Fibroblast of pulmonary artery (primary cell): ENCODE measurements around the gene ZNF764.
A peak's percentile ranks its signal among the peaks of the same experiment; 100 is the strongest.
"Not testable (repeated sequence)": the region's sequence is repeated elsewhere in the genome, so short reads cannot be mapped to it uniquely, and the experiment has no call there.

Experiments used
- DNase-seq: peaks from one replicate; pipeline ENCODE4 v3.0.0-alpha.2; 2010; ENCODE audit warnings: low read depth
- H3K4me3 ChIP-seq: replicated peaks from 2 replicates; pipeline ENCODE4 v1.5.1; 2011; ENCODE audit warnings: low read depth, mild to moderate bottlenecking, control low read depth, low read length, moderate library complexity
- TF ChIP-seq, protein P1 (sequence below): IDR thresholded peaks from 2 replicates; pipeline ENCODE4 v1.5.1; 2011; ENCODE audit warnings: mild to moderate bottlenecking, control low read depth, low read length, inconsistent platforms; ENCODE audit errors: missing control alignments

ZNF764 gene

DNA sequence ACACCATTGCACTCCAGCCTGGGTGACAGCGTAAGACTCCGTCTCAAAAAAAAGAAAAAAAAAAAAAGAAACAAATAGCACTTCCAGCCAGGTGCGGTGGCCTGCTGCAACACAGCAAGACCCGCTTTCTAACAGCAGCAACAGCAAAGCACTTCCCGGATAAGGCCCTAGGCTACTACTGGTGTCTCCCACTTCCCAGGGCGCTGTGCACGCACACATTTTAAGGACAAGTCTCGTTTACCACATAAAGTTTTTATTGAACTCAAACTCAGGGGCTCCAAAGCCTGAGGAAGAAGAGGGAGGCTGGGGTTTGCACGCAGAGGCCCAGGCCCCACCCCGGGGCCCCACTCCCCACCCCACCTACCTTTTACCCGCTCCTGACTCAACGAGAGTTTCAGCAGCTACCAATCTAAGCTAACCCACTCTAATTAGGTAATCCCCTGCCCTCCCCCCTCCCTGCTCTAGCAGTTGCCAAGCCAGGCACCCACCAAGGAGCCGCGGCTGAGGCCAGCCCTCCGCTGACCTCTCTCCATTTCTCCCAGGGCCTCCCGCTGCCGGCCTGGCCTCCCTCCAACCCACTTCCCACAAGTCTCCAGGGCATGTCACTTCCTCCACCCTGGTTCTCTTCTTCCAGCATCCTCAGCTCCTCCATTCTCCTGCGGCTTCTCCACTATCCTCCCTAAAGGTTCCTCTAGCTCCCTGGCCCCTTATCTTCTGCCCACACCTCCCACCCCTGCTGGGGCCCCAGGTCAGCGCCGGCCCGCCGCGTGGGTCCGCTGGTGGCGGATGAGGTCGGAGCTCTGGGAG is 34.2 kb downstream of the ZNF764 start:
- DNase-seq: peak; percentile 11
- TF ChIP-seq, protein P1, sequence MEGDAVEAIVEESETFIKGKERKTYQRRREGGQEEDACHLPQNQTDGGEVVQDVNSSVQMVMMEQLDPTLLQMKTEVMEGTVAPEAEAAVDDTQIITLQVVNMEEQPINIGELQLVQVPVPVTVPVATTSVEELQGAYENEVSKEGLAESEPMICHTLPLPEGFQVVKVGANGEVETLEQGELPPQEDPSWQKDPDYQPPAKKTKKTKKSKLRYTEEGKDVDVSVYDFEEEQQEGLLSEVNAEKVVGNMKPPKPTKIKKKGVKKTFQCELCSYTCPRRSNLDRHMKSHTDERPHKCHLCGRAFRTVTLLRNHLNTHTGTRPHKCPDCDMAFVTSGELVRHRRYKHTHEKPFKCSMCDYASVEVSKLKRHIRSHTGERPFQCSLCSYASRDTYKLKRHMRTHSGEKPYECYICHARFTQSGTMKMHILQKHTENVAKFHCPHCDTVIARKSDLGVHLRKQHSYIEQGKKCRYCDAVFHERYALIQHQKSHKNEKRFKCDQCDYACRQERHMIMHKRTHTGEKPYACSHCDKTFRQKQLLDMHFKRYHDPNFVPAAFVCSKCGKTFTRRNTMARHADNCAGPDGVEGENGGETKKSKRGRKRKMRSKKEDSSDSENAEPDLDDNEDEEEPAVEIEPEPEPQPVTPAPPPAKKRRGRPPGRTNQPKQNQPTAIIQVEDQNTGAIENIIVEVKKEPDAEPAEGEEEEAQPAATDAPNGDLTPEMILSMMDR: no peak
- H3K4me3 ChIP-seq: no peak overlapping the region

DNA sequence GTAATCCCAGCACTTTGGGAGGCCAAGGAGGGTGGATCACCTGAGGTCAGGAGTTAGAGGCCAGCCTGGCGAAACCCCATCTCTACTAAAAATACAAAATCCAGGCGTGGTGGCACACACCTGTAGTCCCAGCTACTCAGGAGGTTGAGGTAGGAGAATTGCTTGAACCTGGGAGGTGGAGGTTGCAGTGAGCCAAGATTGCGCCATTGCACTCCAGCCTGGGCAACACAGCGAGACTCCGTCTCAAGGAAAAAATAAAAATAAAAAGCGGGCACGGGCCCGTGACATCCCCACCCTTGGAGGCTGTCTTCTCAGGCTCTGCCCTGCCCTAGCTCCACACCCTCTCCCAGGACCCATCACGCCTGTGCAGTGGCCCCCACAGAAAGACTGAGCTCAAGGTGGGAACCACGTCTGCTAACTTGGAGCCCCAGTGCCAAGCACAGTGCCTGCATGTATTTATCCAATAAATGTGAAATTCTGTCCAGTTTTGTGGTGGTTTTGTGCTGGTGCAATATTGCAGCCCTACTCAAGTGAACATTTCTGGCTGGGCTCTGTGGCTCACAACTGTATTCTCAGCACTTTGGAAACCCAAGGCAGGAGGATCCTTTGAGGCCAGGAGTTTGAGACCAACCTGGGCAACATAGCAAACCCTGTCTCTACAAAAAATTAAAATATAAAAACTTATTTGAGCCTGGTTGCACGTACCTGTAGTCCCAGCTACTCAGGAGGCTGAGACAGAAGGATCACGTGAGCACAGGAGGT is 35.3 kb downstream of the ZNF764 start:
- not testable (repeated sequence) for H3K4me3 ChIP-seq, DNase-seq

DNA sequence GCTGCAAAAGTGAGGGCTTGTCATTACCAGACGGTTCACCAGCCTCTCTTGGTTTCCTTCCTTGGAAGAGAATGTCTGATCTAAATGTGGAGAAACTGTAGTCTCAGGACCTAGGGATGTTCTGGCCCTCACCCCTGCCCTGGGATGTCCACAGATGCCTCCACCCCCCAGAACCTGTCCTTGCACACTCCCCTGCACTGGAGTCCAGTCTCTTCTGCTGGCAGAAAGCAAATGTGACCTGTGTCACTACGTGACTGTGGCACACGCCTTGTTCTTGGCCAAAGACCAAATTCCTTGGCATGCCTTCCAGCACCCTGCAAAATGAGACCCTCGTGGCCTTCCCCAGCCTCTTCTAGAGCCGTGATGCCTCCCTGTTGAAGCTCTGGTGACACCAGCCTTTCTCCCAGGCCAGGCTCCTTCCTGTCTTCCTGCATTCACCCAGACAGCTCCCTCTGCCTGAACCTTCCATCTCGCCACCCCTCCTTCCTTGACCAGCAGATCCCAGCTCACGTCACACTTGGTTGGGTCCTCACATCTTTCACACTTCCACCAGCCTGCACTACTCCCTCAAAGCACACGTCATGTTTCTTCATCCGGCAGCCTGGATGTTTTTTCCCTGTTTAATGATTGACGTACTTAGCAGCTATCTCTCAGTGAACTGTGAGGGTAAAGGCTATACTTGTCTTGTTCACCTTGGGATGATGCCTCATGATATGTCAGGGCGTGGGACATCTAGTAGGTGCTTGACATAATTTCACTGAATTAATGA is 36.1 kb downstream of the ZNF764 start:
- no peak for DNase-seq
- TF ChIP-seq, protein P1: no peak
- H3K4me3 ChIP-seq: no peak overlapping the region

DNA sequence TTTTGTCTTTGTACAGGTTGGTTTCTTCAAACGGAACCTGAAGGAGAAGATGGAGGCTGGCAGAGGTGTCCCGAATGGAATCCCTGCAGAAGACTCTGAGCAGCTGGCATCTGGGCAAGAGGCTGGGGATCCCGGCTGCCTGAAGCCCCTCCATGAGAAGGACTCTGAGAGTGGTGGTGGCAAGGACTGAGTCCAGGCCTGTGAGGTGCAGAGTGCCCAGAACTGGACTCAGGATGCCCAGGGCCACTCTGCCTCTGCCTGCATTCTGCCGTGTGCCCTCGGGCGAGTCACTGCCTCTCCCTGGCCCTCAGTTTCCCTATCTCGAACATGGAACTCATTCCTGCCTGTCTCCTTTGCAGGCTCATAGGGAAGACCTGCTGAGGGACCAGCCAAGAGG is 36.7 kb downstream of the ZNF764 start:
- DNase-seq: no peak
- TF ChIP-seq, protein P1: no peak
- no peak overlapping the region for H3K4me3 ChIP-seq

DNA sequence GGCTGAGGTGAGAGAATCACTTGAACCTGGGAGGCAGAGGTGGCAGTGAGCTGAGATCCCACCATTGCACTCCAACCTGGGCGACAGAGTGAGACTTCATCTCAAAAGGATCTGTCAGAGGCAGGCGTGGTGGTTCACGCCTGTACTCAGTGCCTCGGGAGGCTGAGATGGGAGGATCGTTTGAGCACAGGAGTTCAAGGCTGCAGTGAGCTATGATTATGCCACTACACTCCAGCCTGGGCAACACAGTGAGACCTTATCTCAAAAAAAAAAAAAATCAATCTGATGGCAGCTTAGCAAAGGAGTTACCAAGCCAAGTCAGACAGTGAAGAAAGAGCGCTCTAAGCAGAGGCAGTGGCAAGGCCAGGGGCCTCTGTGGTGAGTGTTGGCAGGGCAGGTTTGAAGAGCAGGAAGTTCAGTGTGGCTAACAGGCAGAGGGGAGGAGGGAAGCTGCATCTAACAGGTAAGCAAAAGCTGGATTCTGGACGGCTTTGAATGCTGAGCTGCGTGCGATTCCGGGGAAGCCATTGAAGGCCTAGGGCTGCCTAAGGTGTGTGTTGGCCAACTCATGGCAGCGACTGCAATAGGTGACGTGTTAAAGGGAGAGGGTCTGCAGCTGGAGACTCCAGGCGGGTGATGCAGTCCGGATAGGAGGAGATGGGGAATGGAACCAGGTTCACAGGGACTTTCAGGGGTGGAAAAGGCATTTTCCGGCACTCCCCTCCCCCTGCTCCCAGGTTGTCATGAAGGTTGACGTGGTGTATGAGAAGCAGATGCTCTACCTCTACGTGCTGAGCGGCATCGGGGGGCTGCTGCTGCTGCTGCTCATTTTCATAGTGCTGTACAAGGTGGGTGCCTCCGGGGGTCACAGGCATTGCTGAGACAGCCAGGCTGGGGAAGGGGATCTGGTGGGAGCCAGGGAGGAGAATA is 38.8 kb downstream of the ZNF764 start:
- H3K4me3 ChIP-seq: no peak overlapping the region
- TF ChIP-seq, protein P1: no peak
- DNase-seq: no peak

DNA sequence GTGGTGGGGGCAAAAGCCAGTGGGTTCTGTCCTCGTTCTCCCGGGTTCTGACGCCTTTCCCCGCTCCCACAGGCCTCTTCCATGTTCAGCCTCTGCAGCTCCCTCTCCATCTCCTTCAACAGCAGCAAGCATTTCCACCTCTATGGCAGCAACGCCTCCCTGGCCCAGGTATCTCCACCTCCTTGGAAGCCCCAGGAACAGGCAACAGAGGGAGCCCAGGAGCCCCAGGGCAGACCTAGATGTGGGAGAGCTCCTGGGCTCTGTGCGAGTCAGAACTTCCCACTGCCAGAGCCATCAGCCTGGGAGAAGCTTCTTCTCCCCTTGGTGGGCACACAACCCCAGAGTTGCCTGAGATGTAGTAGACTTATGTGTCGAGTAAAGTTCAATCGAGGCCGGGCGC is 39.6 kb downstream of the ZNF764 start:
- DNase-seq: no peak
- TF ChIP-seq, protein P1: no peak
- no peak overlapping the region for H3K4me3 ChIP-seq
